Measurements from ENCODE around the gene BCCIP.

Gene BCCIP

DNA sequence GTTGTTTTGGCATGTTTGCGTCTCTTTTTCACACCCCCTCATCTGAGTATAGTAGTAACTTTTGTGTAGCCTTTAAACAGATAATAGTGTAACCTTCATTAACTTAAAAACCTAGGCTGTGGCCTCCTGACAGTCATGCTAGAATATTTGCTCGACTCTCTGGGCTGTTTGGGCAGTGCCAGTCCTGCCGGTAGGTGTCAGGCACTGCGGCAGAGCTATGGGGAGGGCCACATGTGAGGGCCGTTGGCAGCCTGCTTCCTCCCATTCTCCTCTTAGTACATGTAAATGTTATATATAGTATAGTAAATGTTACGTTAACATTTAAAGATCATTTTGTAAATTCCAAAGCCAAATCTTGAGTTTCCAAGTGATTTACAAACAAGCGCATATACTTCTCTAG lies 26.1 kb downstream of the BCCIP start:
- H3K4me1 Mint-ChIP-seq, result no peaks in the 10 kb centered on the region
- DNase-seq, result no peak
- peaks cover 3% of the 10 kb centered on the region for H3K9me3 Mint-ChIP-seq
- H3K27ac Mint-ChIP-seq, result no peak overlapping the region
- TF ChIP-seq, protein P1, sequence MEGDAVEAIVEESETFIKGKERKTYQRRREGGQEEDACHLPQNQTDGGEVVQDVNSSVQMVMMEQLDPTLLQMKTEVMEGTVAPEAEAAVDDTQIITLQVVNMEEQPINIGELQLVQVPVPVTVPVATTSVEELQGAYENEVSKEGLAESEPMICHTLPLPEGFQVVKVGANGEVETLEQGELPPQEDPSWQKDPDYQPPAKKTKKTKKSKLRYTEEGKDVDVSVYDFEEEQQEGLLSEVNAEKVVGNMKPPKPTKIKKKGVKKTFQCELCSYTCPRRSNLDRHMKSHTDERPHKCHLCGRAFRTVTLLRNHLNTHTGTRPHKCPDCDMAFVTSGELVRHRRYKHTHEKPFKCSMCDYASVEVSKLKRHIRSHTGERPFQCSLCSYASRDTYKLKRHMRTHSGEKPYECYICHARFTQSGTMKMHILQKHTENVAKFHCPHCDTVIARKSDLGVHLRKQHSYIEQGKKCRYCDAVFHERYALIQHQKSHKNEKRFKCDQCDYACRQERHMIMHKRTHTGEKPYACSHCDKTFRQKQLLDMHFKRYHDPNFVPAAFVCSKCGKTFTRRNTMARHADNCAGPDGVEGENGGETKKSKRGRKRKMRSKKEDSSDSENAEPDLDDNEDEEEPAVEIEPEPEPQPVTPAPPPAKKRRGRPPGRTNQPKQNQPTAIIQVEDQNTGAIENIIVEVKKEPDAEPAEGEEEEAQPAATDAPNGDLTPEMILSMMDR (IDR thresholded peaks at IDR 0.05), result no peak
- no peaks in the 10 kb centered on the region for H3K27me3 Mint-ChIP-seq (ENCODE audit: low read depth, poor library complexity)
- no peak overlapping the region for H3K4me3 Mint-ChIP-seq
- peaks cover 73% of the 10 kb centered on the region for H3K36me3 Mint-ChIP-seq (ENCODE audit: low read depth)

DNA sequence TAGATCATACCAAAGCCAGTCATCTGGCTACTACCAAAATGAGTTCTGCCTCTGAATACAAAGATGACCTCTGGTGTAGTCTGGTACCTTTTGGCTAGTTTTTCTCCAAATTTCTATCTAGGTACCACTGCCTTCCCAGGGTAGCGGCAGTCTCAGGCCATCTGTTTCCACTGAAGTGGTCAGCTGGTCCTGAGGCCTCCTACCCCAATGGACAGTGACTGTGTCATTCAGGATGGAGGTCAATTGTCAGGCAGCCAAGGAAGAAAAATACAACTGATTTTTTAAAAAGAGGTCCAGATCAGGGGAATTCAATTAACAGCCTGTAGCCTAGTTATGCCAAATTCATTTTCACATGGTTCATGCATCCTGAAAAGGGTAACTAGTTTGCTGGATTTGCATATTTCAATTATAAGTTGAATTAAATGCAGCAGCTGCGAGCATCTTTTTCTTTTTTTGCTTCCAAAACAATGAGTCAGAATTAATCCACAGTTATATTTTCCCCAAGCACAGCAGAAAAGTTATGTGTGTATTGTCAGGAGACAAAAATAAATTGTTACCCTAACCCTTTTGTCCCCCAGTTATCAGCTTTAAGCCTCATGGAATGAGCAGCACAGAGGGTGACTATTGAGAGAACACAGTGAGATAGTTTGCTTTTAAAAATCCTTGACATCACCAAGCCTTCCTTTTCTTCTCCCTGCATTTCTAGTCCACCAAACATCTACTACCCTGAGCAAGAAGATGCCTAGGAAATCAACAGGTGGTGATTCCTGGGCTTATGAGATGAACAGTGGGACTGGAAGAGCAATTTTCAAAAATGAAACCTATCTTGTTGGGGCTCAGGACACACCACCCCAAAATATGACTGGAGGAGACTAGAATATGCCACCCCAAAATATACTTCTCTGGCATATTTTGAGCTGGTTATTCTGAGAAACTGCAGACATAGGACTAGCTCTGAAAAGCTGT lies 27.7 kb downstream of the BCCIP start:
- TF ChIP-seq, protein P1 (IDR thresholded peaks at IDR 0.05), result no peak
- Mint-ChIP-seq H3K4me3 (no peak overlapping the region), H3K9me3 (peaks cover 3% of the 10 kb centered on the region), H3K36me3 (ENCODE audit: low read depth) (peaks cover 80% of the 10 kb centered on the region), H3K27me3 (ENCODE audit: low read depth, poor library complexity) (no peaks in the 10 kb centered on the region), H3K27ac (peak overlapping the region; percentile 76), H3K4me1 (no peaks in the 10 kb centered on the region)
- DNase-seq, result no peak

DNA sequence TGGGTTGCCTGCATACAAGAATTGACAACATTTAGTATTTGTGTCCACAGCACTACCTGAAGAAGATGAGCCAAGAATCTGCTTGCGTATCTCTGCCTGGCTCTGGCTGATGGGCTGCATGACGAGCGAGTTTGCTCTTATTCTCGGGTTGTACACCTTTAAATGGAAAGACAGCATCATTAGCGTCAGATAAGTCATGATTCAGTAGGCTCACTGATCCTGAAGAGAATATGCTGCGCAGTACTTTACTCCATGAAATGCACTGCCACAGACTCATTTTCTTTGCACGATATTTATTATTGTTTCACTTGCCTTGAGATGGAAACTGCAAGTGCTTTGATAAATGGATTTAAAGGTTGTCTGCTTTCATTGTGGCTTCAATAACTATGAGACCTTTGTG lies 29.1 kb downstream of the BCCIP start:
- DNase-seq, result no peak
- Mint-ChIP-seq H3K27me3 (ENCODE audit: low read depth, poor library complexity) (no peaks in the 10 kb centered on the region), H3K4me1 (no peaks in the 10 kb centered on the region), H3K4me3 (no peak overlapping the region), H3K36me3 (ENCODE audit: low read depth) (peaks cover 73% of the 10 kb centered on the region), H3K27ac (no peak overlapping the region), H3K9me3 (no peaks in the 10 kb centered on the region)
- TF ChIP-seq, protein P1 (IDR thresholded peaks at IDR 0.05), result no peak

DNA sequence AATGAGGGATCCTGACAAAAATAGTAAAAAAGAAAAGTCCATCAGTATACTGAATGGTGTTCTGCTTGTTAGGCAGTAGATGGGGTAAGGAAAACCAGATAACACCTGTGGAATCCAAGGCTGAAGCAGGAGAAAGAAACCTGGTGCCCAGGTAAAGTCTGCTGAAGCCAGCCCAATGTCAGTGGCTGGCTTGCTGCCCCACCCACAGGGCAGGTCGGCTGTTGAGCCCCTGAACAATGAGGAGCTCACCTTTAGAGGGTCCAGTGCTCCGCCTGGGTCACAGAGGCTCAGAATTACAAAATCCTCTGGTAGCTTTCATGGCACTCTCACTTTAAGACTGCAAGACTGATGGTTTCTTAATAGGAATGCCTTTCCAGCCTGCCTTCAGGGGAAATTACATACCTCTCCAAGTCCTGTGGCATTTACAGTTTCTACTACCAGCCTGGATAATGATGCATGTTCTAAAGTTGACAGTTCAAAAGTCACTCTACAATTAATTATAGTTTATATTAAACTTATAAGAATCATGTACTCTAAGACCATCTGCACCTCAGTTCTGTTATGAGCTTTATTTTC lies 33.9 kb downstream of the BCCIP start:
- Mint-ChIP-seq H3K4me3 (no peak overlapping the region), H3K4me1 (no peaks in the 10 kb centered on the region), H3K9me3 (no peaks in the 10 kb centered on the region), H3K36me3 (ENCODE audit: low read depth) (peaks cover 37% of the 10 kb centered on the region), H3K27me3 (ENCODE audit: low read depth, poor library complexity) (no peaks in the 10 kb centered on the region), H3K27ac (no peak overlapping the region)
- TF ChIP-seq, protein P1 (IDR thresholded peaks at IDR 0.05), result no peak
- no peak for DNase-seq

DNA sequence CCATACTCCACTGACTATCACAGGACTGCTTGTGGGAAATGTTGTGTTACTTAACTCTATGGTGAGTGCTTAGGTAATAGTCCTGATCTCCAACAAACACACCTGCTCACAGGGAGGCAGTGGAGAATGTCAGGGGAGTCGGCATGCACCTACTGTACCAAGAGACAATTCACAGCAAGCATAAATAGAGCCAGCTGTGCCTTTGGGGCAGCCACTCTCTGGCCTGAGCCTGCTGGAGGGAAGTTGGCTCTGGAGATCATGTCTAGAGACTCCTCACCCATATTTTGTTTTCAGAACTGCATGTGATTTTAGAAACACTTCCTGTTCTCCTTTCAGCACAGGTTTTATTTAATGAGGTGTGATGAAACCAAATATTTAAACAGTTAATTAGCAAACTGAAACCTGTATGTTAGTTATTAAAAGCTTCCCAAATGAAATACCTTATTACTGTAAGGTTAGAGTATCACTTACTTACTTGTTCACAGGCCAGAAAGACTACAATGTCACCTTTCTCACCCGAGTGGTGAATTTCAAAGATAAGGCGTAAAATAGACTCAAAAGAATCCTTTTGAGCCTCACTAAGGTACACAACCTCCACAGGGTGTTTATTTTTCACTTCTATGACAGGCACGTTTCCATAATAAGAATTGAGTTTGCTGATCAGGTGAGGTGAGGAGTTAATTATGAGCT lies 35.9 kb downstream of the BCCIP start:
- TF ChIP-seq, protein P1 (IDR thresholded peaks at IDR 0.05), result no peak
- H3K9me3 Mint-ChIP-seq, result no peaks in the 10 kb centered on the region
- no peak for DNase-seq
- no peaks in the 10 kb centered on the region for H3K27me3 Mint-ChIP-seq (ENCODE audit: low read depth, poor library complexity)
- H3K36me3 Mint-ChIP-seq (ENCODE audit: low read depth), result peaks cover 22% of the 10 kb centered on the region
- H3K4me3 Mint-ChIP-seq, result no peak overlapping the region
- H3K4me1 Mint-ChIP-seq, result no peaks in the 10 kb centered on the region
- H3K27ac Mint-ChIP-seq, result no peak overlapping the region

Data from nephron progenitor cell (in vitro differentiated cells).